ENCODE data around the gene TET3. TPM values are rescaled to one million over a fixed set of nuclear protein-coding genes. Genes with fewer than 3 reads are reported as not detected.

The TET3 gene
- total RNA-seq, 1 donor from 2014 or later = 32.2 TPM

GRCh38 chr2:74020702-74021406 is 36.1 kb downstream of the TET3 start:
- Mint-ChIP-seq H3K27me3 (ENCODE audit: low read depth) (no peaks in the 10 kb centered on the region), H3K27ac (ENCODE audit: unreplicated experiment) (no peak overlapping the region), H3K4me3 (ENCODE audit: unreplicated experiment) (no peak overlapping the region), H3K36me3 (ENCODE audit: low read depth) (peaks cover 3% of the 10 kb centered on the region), H3K9me3 (ENCODE audit: low read depth) (no peaks in the 10 kb centered on the region), H3K4me1 (ENCODE audit: low read depth) (peaks cover 11% of the 10 kb centered on the region)
- DNase-seq (ENCODE audit: low spot score) = no peak
- no peak for TF ChIP-seq CTCF (IDR thresholded peaks at IDR 0.05)

GRCh38 chr2:74021407-74021755 is 36.7 kb downstream of the TET3 start:
- Mint-ChIP-seq H3K4me1 (ENCODE audit: low read depth) (peaks cover 11% of the 10 kb centered on the region), H3K27me3 (ENCODE audit: low read depth) (no peaks in the 10 kb centered on the region), H3K27ac (ENCODE audit: unreplicated experiment) (no peak overlapping the region), H3K9me3 (ENCODE audit: low read depth) (no peaks in the 10 kb centered on the region), H3K36me3 (ENCODE audit: low read depth) (peaks cover 3% of the 10 kb centered on the region), H3K4me3 (ENCODE audit: unreplicated experiment) (no peak overlapping the region)
- no peak for DNase-seq (ENCODE audit: low spot score)
- TF ChIP-seq CTCF (IDR thresholded peaks at IDR 0.05) = no peak

GRCh38 chr2:74024216-74024615 is 39.5 kb downstream of the TET3 start:
- Mint-ChIP-seq H3K27ac (ENCODE audit: unreplicated experiment) (no peak overlapping the region), H3K4me1 (ENCODE audit: low read depth) (peaks cover 11% of the 10 kb centered on the region)
- DNase-seq (ENCODE audit: low spot score) = no peak

GRCh38 chr2:74025971-74026612 is 41.4 kb downstream of the TET3 start:
- H3K4me3 Mint-ChIP-seq (ENCODE audit: unreplicated experiment) = no peak overlapping the region

More at GRCh38 chr2:74024216-74024615, 39.5 kb downstream of the TET3 start:
- no peak for TF ChIP-seq CTCF (IDR thresholded peaks at IDR 0.05)
- Mint-ChIP-seq H3K4me3 (ENCODE audit: unreplicated experiment) (no peak overlapping the region), H3K27me3 (ENCODE audit: low read depth) (no peaks in the 10 kb centered on the region), H3K36me3 (ENCODE audit: low read depth) (no peaks in the 10 kb centered on the region), H3K9me3 (ENCODE audit: low read depth) (peaks cover 2% of the 10 kb centered on the region)

More at GRCh38 chr2:74025971-74026612, 41.4 kb downstream of the TET3 start:
- H3K27ac Mint-ChIP-seq (ENCODE audit: unreplicated experiment) = no peak overlapping the region
- H3K9me3 Mint-ChIP-seq (ENCODE audit: low read depth) = peaks cover 2% of the 10 kb centered on the region
- no peak for DNase-seq (ENCODE audit: low spot score)
- H3K4me1 Mint-ChIP-seq (ENCODE audit: low read depth) = peaks cover 13% of the 10 kb centered on the region
- H3K27me3 Mint-ChIP-seq (ENCODE audit: low read depth) = no peaks in the 10 kb centered on the region
- no peaks in the 10 kb centered on the region for H3K36me3 Mint-ChIP-seq (ENCODE audit: low read depth)
- TF ChIP-seq CTCF (IDR thresholded peaks at IDR 0.05) = no peak
